ENCODE results near the gene AIPL1.

Gene AIPL1

GRCh38 chr17:6413065-6413464 lies 21.9 kb downstream of the AIPL1 start:
- no peak for DNase-seq

DNA sequence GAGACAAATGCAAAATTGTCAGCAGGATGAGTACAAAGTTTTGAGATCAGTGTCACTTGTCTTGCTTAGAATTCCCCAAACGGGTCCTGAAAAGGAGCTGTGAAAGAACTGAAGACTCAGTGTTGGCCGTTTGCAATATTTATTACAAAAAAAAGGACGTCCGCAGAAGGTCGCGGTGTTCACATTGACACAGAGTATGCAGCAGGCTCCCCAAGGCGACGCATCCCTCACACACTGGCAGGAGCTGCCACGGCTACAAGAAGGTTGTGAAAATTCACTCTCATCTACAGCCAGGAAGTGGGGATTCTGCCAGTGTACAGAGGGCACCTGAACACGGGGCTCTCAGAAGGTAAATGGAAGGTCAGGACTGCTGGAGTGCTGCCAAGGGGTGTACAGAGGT lies 26.2 kb downstream of the AIPL1 start:
- no peak for DNase-seq

DNA sequence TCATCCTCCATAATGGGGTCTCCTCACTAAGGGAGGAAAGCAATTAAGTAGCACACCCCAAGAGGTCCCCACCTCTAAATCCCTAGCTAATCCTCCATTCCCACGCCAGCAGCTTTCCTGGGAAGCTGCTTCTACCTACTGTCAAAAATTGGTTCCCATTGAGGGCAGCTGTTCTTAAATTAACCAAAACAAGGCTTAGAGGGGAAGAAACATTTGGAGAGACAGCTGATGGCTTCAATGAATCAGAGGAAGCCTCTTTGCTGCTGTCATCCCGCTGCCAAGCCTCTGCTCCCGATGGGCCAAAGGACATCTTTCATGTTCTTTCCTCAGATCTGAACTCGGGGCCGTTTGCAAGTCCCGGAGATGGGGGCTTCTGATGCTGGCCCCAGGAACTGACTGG lies 26.6 kb downstream of the AIPL1 start:
- DNase-seq = no peak

- no peak for DNase-seq
Observed at GRCh38 chr17:6402258-6402657, 32.7 kb downstream of the AIPL1 start.

- no peak for DNase-seq
Observed at GRCh38 chr17:6398955-6399354, 36.0 kb downstream of the AIPL1 start.

- no peak for DNase-seq
Observed at GRCh38 chr17:6394055-6394606, 40.8 kb downstream of the AIPL1 start.

DNA sequence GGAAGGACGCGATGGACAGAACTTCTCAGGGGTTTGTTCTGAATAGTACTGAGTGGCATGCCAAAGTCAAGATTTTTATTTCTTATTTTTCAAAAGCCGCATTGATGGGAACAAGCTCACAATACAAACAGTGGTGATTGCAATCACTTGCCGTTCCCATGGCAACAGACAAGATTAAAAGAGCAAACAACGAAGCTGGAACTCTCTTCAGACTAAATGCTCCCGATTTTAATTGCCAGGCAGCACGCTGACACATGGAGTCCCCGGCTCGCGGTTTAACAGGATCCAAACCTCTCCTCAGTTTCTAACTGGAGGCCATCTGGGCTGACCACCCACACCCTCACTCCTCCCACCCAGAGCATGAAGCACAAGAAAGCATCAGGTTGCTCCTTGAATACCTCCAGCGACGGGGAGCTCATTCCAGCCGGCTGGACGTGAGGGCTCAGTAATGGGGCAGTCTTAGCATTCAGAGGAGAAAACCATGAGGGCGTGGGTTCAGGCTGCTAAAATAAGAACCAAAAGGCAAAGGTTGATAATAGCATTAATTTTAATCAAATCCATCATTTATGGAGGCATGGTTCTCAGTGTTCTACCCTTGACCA lies 41.5 kb downstream of the AIPL1 start:
- no peak for DNase-seq

GRCh38 chr17:6392609-6393350 lies 42.1 kb downstream of the AIPL1 start:
- DNase-seq = no peak

DNA sequence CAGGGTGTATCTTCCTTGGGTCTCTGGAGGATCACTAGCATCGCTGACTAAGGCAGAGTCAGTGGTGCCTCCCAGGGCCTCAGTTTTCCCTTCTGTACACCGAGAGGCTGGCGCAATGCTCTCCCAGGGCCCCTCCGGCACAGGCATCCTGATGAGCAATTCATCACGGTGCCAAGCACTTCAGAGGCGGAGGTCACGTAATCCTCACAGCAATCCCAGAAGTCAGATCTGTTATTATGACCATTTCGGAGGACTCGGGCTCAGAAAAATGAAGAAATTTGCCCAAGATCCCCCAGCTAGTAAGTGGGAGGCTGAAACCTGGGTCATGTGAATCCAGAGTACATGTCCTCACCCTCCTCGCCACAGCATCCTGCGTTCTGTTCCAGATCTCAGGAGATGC lies 46.5 kb downstream of the AIPL1 start:
- no peak for DNase-seq

DNA sequence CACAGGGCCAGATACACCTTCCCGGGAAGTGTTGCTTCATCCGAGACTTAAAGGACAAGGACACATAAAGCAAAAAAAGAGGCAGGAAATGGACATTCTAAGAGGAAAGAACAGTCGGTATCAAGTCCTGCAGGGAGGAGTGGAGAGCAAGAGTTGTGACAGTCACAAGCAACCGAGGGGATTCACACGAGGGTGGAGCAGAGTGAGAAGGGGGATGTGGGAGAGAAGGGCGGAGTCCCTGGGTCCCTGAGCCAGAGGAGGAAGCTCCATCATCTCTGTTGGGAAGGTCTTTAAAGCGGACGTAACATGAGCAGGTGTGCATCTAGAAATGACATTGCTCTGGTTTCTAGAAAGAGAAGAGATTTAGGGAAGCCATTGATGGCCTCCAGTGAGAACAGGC lies 47.1 kb downstream of the AIPL1 start:
- no peak for DNase-seq

- DNase-seq = no peak
Observed at GRCh38 chr17:6387442-6387841, 47.5 kb downstream of the AIPL1 start.

DNA sequence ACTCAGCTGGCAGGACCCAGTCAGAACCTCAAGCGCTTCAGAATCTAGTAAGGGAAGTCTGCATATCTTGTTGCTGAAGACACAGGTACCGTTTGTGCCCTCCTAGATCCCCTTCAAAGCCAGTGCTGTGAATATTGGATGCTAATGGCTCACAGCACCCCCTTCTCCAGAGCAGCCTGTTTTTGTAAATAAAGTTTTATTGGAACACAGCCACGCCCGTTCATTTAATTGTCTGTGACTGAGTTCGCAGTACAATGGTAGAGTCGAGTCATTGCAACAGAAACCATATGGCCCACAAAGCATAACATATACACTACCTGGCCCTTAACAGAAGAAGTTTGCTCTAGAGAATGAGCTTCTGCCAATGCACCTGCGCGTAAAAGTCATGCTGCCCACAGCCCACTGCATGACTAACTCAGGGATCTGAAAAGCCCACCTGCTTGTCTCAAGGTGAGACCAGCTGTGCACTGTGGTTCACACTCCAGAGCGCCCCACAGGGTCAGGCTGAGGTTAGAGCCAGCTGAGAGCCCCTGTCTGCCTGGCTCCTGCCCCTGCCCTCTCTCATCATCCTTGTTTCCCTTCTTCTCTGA lies 48.8 kb downstream of the AIPL1 start:
- no peak for DNase-seq

GRCh38 chr17:6384481-6384880 lies 50.4 kb downstream of the AIPL1 start:
- no peak for DNase-seq

DNA sequence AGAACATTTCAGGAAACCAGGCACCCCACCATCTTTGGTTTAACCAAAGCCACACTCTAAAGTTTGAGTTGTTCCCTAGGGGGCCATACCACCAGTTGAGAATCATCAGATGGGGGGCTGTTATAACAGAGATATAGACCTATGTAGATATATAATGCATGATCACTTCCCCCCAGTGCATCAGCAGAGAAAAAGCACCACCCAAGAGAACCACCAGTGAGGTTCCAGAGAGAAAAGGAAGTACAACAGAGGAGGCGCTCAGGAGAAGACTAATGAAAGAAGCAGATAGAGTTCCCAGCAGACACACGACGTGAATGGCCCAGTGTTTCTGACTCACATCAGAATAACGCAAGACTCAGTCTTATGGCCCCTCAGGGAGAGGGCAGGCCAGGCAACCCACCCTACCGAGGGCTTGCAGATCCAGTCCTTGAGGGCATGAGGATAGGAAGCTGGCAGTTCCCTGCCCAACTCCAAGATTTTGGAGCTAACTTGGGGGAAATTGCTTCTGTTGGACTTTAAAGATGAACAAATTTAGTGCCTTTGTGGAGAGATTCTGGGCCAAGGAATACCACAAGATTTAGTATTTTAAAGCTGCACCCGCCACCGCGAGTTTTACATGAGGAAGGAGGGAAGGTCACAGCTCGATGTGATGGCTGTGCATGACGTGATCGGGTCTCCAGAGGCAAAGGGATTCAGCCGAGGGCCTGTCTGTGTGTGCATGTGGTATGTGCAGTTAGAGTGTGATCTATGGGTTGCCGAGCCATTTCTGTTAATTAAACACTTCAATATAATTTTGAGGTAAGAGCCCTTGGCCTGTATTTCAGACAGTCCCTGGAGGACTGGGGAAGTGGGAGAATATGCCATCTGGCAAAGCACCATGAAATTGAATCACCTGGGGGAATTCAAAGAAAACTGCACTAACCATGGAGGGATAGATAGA lies 53.1 kb downstream of the AIPL1 start:
- no peak for DNase-seq

DNA sequence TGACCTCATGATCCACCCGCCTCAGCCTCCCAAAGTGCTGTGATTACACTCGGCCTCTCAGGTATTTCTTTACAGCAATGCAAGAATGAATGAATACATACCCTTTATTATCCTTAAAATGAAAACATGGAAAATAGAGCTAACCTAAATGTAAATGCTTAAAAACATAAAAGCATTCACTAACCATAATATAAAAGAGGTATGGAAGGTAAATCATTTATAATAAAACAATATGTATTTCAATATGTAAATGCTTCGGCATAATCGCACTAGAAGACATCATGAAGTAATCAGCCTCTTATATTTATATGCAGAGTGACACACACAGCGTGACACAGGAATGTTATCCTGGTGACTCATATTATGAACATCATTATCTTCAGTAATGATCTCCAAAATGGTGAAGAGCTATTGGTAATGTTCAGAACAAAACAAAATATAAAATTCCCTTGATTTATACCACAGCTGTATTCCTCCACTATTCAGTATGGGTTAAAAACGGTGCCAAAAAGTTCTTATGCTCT lies 53.9 kb downstream of the AIPL1 start:
- no peak for DNase-seq

- no peak for DNase-seq
Observed at GRCh38 chr17:6377906-6378305, 57.0 kb downstream of the AIPL1 start.

DNA sequence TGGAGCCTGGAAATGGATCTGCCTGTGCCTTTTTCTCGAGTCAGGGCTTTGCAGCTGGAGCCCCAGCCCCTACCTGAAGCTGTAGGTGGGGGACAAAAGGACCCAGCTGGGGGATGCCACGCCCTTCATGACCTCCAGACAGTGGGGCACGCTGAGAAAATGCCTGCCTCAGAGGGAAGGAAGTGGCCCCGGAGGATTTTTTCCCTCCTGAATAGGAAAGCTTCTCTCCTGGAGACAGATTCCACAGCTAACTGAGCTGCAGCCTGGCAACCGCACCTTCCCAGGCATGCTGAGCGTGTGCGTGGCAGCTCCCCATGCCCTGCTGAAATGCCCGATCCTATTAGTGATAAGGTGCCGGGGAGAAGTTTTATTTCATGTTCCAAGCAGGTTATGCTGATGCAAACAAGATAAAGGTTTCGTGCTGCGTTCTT lies 58.0 kb downstream of the AIPL1 start:
- no peak for DNase-seq

DNA sequence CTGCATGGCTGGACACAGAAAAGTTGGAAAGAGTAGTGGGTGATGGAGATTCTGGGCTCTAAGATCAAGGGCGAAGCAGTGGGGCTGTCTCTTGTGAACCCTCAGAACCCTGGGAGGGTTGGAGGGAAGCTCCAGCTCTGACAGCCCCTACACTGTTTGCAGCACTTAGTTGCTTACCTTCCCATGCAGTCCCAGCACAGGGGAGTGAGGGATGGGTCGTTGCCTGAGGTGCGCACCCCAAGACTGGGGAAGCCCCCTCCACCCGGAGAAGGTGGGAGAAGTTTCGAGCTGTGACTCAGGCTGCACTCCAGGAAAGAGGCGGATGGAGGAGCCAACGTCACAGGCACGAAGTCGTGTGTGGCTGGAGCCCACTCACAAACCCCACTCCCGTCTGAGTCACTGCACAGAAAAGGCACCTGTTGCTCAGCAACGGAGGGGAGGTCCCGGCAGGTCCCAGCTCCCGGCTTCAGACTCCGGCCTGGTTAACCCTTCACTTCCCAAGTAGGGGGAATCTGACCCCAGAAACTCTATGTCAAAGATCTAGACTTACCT lies 60.1 kb downstream of the AIPL1 start:
- DNase-seq = peak; percentile 24

- no peak for DNase-seq
Observed at GRCh38 chr17:6374271-6374691, 60.6 kb downstream of the AIPL1 start.

Measured in activated CD8-positive, alpha-beta memory T cell treated with anti-CD3 and anti-CD28 coated beads, Interleukin-2, amount 50 U/mL, for 4 hours (primary cell).